GM19438 (cell line): ENCODE data around the gene TET1.
"Not testable (repeated sequence)": the region's sequence is repeated elsewhere in the genome, so short reads cannot be mapped to it uniquely, and the experiment has no call there.

Experiments used
- ATAC-seq: cut with Tn5 transposase; IDR thresholded peaks from one replicate; pipeline ENCODE4 v1.9.1; 2021; ENCODE audit warnings: low read depth; ENCODE audit not compliant: unreplicated experiment

Gene TET1

GRCh38 chr10:68562661-68563570 is 2.8 kb downstream of the TET1 start:
- ATAC-seq, result no peak

- ATAC-seq, result no peak
These were observed 4.6 kb downstream of the TET1 start for GRCh38 chr10:68564712-68565111.

DNA sequence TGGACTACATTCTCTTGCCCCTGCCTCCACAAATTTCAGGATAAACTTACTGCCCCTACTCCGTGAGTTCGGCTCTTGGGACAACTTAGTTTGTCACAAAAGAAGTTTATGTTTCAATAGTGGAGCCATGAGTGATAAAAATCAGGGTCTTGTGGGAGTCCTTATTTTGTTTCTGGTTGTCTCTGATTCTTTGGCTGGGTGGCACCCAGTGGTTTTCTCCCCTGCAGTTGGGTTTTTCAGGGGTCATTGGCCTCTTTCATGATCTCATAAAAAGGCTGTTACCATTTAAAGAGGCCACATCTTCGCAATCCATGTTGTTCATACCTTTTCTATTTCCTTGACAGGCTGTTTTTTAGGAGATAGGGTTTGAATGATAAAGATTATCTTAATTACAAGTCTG is 5.5 kb downstream of the TET1 start:
- ATAC-seq, result no peak

DNA sequence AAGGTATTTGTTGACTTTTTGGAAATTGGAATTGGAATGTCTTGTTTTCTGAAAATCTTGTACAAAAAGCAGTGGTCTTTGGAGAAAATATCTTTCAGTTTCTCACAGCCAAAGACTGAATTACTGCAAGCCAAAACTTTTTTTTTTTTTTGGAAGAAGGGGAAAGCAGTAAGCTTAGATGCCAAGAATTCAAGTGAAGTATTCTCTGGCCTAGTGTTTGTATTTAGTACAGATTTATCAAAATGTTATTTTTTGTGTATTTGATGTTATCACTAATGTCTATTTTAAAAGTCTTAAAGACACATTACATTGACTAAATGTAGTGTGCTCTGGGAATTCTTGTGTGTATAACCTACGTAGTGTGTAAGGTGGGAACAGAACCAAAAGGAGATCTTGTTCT is 6.2 kb downstream of the TET1 start:
- ATAC-seq, result no peak

GRCh38 chr10:68566955-68567354 is 6.8 kb downstream of the TET1 start:
- ATAC-seq, result no peak

DNA sequence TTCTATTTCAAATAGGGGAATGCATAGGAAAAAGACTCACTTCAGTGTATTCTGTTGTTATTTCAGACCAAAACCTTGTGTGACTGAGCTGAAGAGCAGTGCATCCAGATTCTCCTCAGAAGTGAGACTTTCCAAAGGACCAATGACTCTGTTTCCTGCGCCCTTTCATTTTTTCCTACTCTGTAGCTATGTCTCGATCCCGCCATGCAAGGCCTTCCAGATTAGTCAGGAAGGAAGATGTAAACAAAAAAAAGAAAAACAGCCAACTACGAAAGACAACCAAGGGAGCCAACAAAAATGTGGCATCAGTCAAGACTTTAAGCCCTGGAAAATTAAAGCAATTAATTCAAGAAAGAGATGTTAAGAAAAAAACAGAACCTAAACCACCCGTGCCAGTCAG is 12.0 kb downstream of the TET1 start:
- no peak for ATAC-seq

DNA sequence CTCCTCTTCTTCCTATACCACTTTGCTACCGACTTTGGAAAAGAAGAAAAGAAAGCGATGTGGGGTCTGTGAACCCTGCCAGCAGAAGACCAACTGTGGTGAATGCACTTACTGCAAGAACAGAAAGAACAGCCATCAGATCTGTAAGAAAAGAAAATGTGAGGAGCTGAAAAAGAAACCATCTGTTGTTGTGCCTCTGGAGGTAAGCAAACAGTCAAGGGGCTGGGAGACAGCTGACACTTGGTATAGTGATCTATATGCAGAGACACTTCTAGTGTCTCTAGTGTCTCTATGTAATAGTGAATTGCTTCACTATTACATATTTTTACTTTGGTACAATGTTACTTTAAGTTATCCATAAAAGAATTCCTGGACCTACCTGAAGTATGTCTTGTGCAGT is 13.9 kb downstream of the TET1 start:
- no peak for ATAC-seq

GRCh38 chr10:68576118-68576517 is 16.0 kb downstream of the TET1 start:
- ATAC-seq, result no peak

DNA sequence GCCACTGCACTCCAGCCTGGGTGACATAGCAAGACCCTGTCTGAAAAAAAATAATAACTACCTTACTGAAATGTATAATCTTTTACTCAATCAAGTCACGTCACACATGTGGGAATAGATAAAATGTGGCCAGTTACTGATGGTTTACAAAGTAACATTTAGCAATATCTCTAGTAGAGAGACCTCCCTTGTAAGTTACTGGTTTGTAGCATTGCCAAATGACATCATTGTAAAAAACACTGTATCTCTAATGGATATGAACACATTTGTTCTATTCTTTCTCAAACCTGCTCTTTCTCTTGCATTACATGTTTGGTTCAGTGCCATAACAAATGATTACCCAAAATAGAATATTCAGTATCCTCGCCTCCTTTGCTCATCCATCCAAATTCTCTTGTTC is 18.8 kb downstream of the TET1 start:
- no peak for ATAC-seq

DNA sequence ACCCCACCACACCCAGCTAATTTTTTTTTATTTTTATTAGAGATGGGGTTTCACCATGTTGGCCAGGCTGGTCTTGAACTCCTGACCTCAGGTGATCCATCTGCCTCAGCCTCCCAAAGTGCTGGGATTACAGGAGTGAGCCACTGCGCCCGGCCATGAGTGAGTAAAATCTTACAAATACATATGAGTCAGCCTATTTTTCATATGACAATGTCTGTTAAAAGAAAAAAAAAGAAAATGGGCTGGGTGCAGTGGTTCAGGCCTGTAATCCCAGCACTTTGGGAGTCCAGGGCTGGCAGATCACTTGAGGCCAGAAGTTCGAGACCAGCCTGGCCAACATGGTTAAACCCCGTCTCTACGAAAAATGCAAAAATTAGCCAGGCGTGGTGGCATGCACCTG is 24.1 kb downstream of the TET1 start:
- ATAC-seq, result not testable (repeated sequence)

- no peak for ATAC-seq
These were observed 26.6 kb downstream of the TET1 start for GRCh38 chr10:68586606-68587305.

- ATAC-seq, result no peak
These were observed 34.3 kb downstream of the TET1 start for GRCh38 chr10:68594405-68594804.

- ATAC-seq, result no peak
These were observed 35.4 kb downstream of the TET1 start for GRCh38 chr10:68595513-68595912.

DNA sequence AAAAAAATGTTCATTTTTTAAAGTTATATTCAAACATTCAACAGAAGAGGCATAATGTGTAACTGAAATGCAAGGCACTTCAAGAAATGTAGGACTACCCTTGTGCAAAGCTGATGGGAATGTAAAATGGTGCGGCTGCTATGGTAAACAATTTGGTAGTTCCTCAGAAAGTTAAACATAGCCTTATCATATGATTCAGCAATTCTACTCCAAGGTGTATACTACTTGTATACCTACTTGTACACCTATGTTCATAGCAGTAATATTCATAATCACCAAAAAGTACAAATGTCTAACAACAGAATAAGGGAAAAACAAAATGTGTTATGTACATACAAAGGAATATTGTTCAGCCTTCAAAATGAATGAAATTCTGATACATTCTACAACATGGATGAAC is 37.3 kb downstream of the TET1 start:
- no peak for ATAC-seq

- ATAC-seq, result no peak
These were observed 39.0 kb downstream of the TET1 start for GRCh38 chr10:68598978-68599770.

DNA sequence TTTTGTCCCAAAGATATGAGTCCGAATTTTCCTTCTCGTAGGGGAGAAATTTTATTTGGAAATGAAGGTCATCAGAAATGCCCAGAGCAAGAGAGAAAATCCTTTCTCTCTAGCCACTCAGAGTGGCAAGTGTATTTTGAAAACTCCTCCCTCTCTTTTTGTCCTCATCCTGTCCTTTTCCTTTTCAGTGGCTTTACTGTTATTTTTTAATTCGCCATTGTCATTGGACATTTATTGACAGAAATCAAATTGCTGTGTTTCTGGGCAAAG is 39.6 kb downstream of the TET1 start:
- no peak for ATAC-seq

- ATAC-seq, result peak; percentile 94
These were observed 40.1 kb downstream of the TET1 start for GRCh38 chr10:68600041-68600778.

- no peak for ATAC-seq
These were observed 41.5 kb downstream of the TET1 start for GRCh38 chr10:68601501-68602265.

GRCh38 chr10:68602434-68602833 is 42.3 kb downstream of the TET1 start:
- ATAC-seq, result no peak

- ATAC-seq, result no peak
These were observed 43.6 kb downstream of the TET1 start for GRCh38 chr10:68603766-68604165.
